Lung (tissue), 12 donors: ENCODE measurements around the gene TGFBR1. TPM values are rescaled to one million over a fixed set of nuclear protein-coding genes. Genes with fewer than 3 reads are reported as not detected.

Experiments
- ATAC-seq: fragments of 200-7000 bp; cut with Tn5 transposase; one replicate; pipeline ENCODE4 v1.9.1; 2020; ENCODE audit warnings: moderate number of reproducible peaks; ENCODE audit not compliant: insufficient read depth, low FRiP score
- DNase-seq, 3 donors: peaks; one replicate each; pipeline ENCODE4 v3.0.0-alpha.2; 2013 to 2017
- H3K27ac ChIP-seq, 2 donors: one replicate each; pipeline ENCODE4 v1.5.1; 2013; ENCODE audit warnings: mild to moderate bottlenecking in 2 of 2, moderate library complexity in 2 of 2, control low read depth in 1 of 2, inconsistent platforms in 1 of 2, low read depth in 1 of 2, low read length in 1 of 2
- H3K27me3 ChIP-seq, 3 donors: one replicate each; pipeline ENCODE4 v1.5.1; 2013; ENCODE audit warnings: low read length in 2 of 3; ENCODE audit not compliant: control insufficient read depth in 3 of 3, insufficient read depth in 3 of 3
- H3K36me3 ChIP-seq, 4 donors: one replicate each; pipeline ENCODE4 v1.5.1; 2013; ENCODE audit warnings: low read length in 4 of 4, mild to moderate bottlenecking in 1 of 4, moderate library complexity in 1 of 4; ENCODE audit not compliant: control insufficient read depth in 4 of 4, insufficient read depth in 4 of 4
- H3K4me1 ChIP-seq, 5 donors: one replicate each; pipeline ENCODE4 v1.5.1; 2013; ENCODE audit warnings: low read length in 5 of 5, mild to moderate bottlenecking in 2 of 5, moderate library complexity in 1 of 5; ENCODE audit not compliant: control insufficient read depth in 5 of 5, insufficient read depth in 5 of 5
- H3K4me3 ChIP-seq: one replicate; pipeline ENCODE4 v1.5.1; 2013; ENCODE audit warnings: mild to moderate bottlenecking, control low read depth, moderate library complexity
- H3K9ac ChIP-seq, 2 donors: one replicate each; pipeline ENCODE4 v1.5.1; 2013; ENCODE audit warnings: low read length in 2 of 2, control low read depth in 1 of 2; ENCODE audit not compliant: insufficient read depth in 1 of 2
- H3K9me3 ChIP-seq, 4 donors: one replicate each; pipeline ENCODE4 v1.5.1; 2013; ENCODE audit warnings: low read length in 3 of 4, mild to moderate bottlenecking in 1 of 4, moderate library complexity in 1 of 4; ENCODE audit not compliant: control insufficient read depth in 4 of 4, insufficient read depth in 3 of 4
- CTCF ChIP-seq: IDR thresholded peaks from 2 replicates; pipeline ENCODE4 v1.5.1; 2012; ENCODE audit warnings: mild to moderate bottlenecking; ENCODE audit errors: control extremely low read depth, extremely low read depth
- WGBS, 2 donors: extraction: QIAGEN DNeasy Blood & Tissue Kit; methylation state at CpG; one replicate each; pipeline ENCODE4 v1.1.7; 2013; 5-methylcytosine and 5-hydroxymethylcytosine counted together
- polyA plus RNA-seq, 2 donors: library from polyadenylated mRNA; stranded (reverse); fragments of 200-250 nt; gene quantifications; one replicate each; pipeline ENCODE4 v1.2.1, GENCODE V29; 2013
- total RNA-seq, 2 donors: library from RNA; depleted of rRNA in 1 of 2; stranded (reverse); fragments of >200 nt in 1 of 2; gene quantifications; one replicate each; pipeline ENCODE4 v1.2.1, GENCODE V29; 2014 to 2021
- donor health status: control.
- donor health status: control.
- donor health status: Bipolar disorder and iron deficiency.
- donor health status: healthy.
- donor health status: DM: yes; HTN: yes; CAD: no.

Gene TGFBR1
- total and polyA plus RNA-seq, 4 donors, result 14.2 to 73.2 (median 28.9) TPM

DNA sequence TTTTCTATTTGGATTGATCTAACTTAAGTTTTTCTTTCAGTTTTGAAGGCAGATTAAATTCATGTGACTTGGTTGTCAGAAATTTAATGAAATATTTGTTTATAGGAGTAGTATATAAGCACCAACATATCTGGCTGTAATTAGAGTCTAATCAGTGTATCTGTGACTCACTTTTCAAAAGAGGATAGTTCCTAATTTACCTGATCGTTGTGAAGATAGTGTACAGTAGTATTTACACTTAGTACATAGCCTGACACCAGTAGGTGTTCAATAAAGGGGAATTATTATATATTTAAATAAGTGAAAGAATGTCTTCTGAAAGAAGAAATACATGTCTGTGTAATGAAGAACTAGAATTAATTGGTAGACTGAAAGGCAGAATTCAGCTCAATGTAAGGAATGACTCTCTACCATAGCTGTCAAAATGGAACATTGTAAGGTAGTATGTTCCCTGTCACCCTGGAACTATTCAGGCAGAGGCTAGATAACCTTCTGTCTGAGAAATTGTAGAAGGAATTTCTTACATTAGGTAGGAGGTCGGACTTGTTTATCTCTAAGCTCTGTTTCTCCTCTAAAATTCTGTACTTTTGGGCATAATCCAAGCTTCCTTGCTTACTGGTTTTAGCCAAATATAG lies 8.6 kb downstream of the TGFBR1 start:
- H3K27ac ChIP-seq, result no peak overlapping the region
- H3K9me3 ChIP-seq, result no peaks in the 10 kb centered on the region
- no peak overlapping the region for H3K4me3 ChIP-seq
- no peaks in the 10 kb centered on the region for H3K27me3 ChIP-seq
- 66 to 71% methylated on average over 2 of the region's 2 CpGs for WGBS, 2 donors
- TF ChIP-seq CTCF, result no peak
- no peak for ATAC-seq
- peaks cover 0 to 33% (median 0%) of the 10 kb centered on the region in 5 donors for H3K4me1 ChIP-seq
- DNase-seq, result no peak
- H3K36me3 ChIP-seq, result peaks cover 0 to 1% (median 0%) of the 10 kb centered on the region in 4 donors
- no peak overlapping the region for H3K9ac ChIP-seq

GRCh38 chr9:99114049-99114440 lies 9.1 kb downstream of the TGFBR1 start:
- no peak overlapping the region for H3K9ac ChIP-seq
- no peak for TF ChIP-seq CTCF
- H3K9me3 ChIP-seq, result no peaks in the 10 kb centered on the region
- no peak for ATAC-seq
- DNase-seq, result no peak
- H3K36me3 ChIP-seq, result peaks cover 0 to 1% (median 0%) of the 10 kb centered on the region in 4 donors
- no peaks in the 10 kb centered on the region for H3K27me3 ChIP-seq
- WGBS, 2 donors, result 71 to 74% methylated on average over 3 of the region's 3 CpGs
- no peak overlapping the region for H3K27ac ChIP-seq
- H3K4me3 ChIP-seq, result no peak overlapping the region
- H3K4me1 ChIP-seq, result peaks cover 0 to 31% (median 0%) of the 10 kb centered on the region in 5 donors

- DNase-seq (no peak), ATAC-seq (no peak)
- Histone ChIP-seq H3K9ac (no peak overlapping the region), H3K4me1 (peaks cover 0 to 33% (median 0%) of the 10 kb centered on the region in 5 donors), H3K4me3 (no peak overlapping the region), H3K27me3 (no peaks in the 10 kb centered on the region), H3K36me3 (peaks cover 0 to 1% (median 0%) of the 10 kb centered on the region in 4 donors), H3K27ac (no peak overlapping the region), H3K9me3 (no peaks in the 10 kb centered on the region)
- 83 to 85% methylated on average over 6 of the region's 6 CpGs for WGBS, 2 donors
- TF ChIP-seq CTCF, result no peak
Observed at GRCh38 chr9:99114846-99115500, 10.1 kb downstream of the TGFBR1 start.
